22Rv1 (cell line): ENCODE results near the gene ITFG1.

Source experiments
- ZFX ChIP-seq: fragments of 450-650 bp; IDR thresholded peaks from 2 replicates; pipeline ENCODE4 v1.6.1; 2017; ENCODE audit warnings: antibody characterized with exemption, borderline replicate concordance
- TF ChIP-seq, protein P1 (sequence below): fragments of 450-650 bp; IDR thresholded peaks from 2 replicates; pipeline ENCODE4 v1.5.1; 2017; ENCODE audit warnings: mild to moderate bottlenecking

DNA sequence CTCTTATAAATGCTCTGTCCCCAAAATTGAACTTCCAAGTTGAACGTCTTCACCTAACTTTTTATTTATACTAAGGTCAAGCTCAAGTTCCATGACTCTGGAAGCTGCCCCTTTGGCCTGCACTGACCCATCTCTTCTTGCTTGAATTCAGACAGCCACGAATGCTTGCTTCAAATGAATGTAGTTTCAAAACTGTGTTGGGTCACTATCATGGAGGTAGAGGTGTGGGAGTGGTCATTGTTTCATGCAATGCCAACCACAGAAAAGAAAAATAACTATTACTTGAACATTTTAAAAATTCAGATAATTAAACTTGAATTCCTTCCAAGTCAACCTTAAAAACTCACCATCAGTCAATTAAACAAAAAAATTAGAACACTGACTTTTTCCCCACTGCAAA is 2.5 kb downstream of the ITFG1 start:
- TF ChIP-seq, protein P1, sequence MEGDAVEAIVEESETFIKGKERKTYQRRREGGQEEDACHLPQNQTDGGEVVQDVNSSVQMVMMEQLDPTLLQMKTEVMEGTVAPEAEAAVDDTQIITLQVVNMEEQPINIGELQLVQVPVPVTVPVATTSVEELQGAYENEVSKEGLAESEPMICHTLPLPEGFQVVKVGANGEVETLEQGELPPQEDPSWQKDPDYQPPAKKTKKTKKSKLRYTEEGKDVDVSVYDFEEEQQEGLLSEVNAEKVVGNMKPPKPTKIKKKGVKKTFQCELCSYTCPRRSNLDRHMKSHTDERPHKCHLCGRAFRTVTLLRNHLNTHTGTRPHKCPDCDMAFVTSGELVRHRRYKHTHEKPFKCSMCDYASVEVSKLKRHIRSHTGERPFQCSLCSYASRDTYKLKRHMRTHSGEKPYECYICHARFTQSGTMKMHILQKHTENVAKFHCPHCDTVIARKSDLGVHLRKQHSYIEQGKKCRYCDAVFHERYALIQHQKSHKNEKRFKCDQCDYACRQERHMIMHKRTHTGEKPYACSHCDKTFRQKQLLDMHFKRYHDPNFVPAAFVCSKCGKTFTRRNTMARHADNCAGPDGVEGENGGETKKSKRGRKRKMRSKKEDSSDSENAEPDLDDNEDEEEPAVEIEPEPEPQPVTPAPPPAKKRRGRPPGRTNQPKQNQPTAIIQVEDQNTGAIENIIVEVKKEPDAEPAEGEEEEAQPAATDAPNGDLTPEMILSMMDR = no peak
- TF ChIP-seq ZFX = no peak
